Epithelial cell of esophagus (primary cell): ENCODE measurements around the gene BASP1.

Experiments
- DNase-seq: peaks from one replicate; pipeline ENCODE4 v3.0.0; 2010; ENCODE audit warnings: low read depth
- H3K4me3 ChIP-seq: 2 replicates; pipeline ENCODE4 v1.5.1; 2011; ENCODE audit warnings: mild to moderate bottlenecking, low read length, control low read depth
- CTCF ChIP-seq: IDR thresholded peaks from 2 replicates; pipeline ENCODE4 v1.5.1; 2011; ENCODE audit warnings: low read depth, mild to moderate bottlenecking, low read length, control low read depth, inconsistent platforms; ENCODE audit not compliant: insufficient read depth; ENCODE audit errors: missing control alignments

Gene BASP1

GRCh38 chr5:17180330-17180843 lies 37.0 kb upstream of the BASP1 start:
- no peak for TF ChIP-seq CTCF
- peak; percentile 37 for DNase-seq
- H3K4me3 ChIP-seq = no peak overlapping the region

GRCh38 chr5:17180864-17181723 lies 36.3 kb upstream of the BASP1 start:
- no peak overlapping the region for H3K4me3 ChIP-seq
- peak; percentile 97 for DNase-seq
- TF ChIP-seq CTCF = no peak

- peak; percentile 84 for DNase-seq
- no peak overlapping the region for H3K4me3 ChIP-seq
- no peak for TF ChIP-seq CTCF
Measured at GRCh38 chr5:17182494-17182893, 34.9 kb upstream of the BASP1 start.

- DNase-seq = no peak
Measured at GRCh38 chr5:17182981-17183380, 34.5 kb upstream of the BASP1 start.

GRCh38 chr5:17183831-17184230 lies 33.6 kb upstream of the BASP1 start:
- TF ChIP-seq CTCF = no peak
- DNase-seq = no peak
- no peak overlapping the region for H3K4me3 ChIP-seq

More at GRCh38 chr5:17182981-17183380, 34.5 kb upstream of the BASP1 start:
- TF ChIP-seq CTCF = no peak
- no peak overlapping the region for H3K4me3 ChIP-seq

- H3K4me3 ChIP-seq = no peak overlapping the region
- TF ChIP-seq CTCF = no peak
- DNase-seq = no peak
Measured at GRCh38 chr5:17184588-17184987, 32.8 kb upstream of the BASP1 start.

GRCh38 chr5:17185349-17185748 lies 32.1 kb upstream of the BASP1 start:
- H3K4me3 ChIP-seq = no peak overlapping the region
- no peak for DNase-seq
- TF ChIP-seq CTCF = no peak
